Brain (organoid and tissue), 1 donor: Measurements from ENCODE around the gene PCDHB7. TPM values are rescaled to one million over a fixed set of nuclear protein-coding genes. Genes with fewer than 3 reads are reported as not detected.

ENCODE experiments used
- polyA plus RNA-seq: library from polyadenylated mRNA; stranded (reverse); fragments of 350-450 nt; fragmentation: Illumina TruSeq; extraction: RNeasy Lipid Tissue Mini Kit (QIAGEN cat#74804); gene quantifications from one replicate; pipeline ENCODE4 v1.2.3, GENCODE V29; 2015; ENCODE audit warnings: low read depth, low replicate concordance; ENCODE audit not compliant: insufficient read depth

Gene PCDHB7
- polyA plus RNA-seq, 1 donor from 2014 or later: 1.3 TPM

Other genes starting within 250 kb of the PCDHB7 start
- gene PCDHAC1, start 246.3 kb upstream of the PCDHB7 start, polyA plus RNA-seq: 0.81 TPM
- gene PCDHAC2, start 206.2 kb upstream of the PCDHB7 start, polyA plus RNA-seq: 1.8 TPM
- 0.32 TPM for gene PCDHB1, start 121.3 kb upstream of the PCDHB7 start, polyA plus RNA-seq
- 37.5 TPM for gene PCDHB2, start 78.0 kb upstream of the PCDHB7 start, polyA plus RNA-seq
- 1.0 TPM for gene PCDHB3, start 72.2 kb upstream of the PCDHB7 start, polyA plus RNA-seq
- gene PCDHB4, start 50.8 kb upstream of the PCDHB7 start, polyA plus RNA-seq: 3.2 TPM
- gene PCDHB5, start 37.4 kb upstream of the PCDHB7 start, polyA plus RNA-seq: 57.4 TPM
- gene PCDHB6, start 22.6 kb upstream of the PCDHB7 start, polyA plus RNA-seq: 1.5 TPM
- gene PCDHB8, start 5.1 kb downstream of the PCDHB7 start, polyA plus RNA-seq: 5.9 TPM
- 20.5 TPM for gene PCDHB16, start 9.7 kb downstream of the PCDHB7 start, polyA plus RNA-seq
- 30.1 TPM for gene PCDHB9, start 14.5 kb downstream of the PCDHB7 start, polyA plus RNA-seq
- 8.4 TPM for gene PCDHB10, start 19.7 kb downstream of the PCDHB7 start, polyA plus RNA-seq
- 0.31 TPM for gene PCDHB11, start 27.0 kb downstream of the PCDHB7 start, polyA plus RNA-seq
- gene PCDHB12, start 36.1 kb downstream of the PCDHB7 start, polyA plus RNA-seq: 0.98 TPM
- 0.87 TPM for gene PCDHB13, start 41.3 kb downstream of the PCDHB7 start, polyA plus RNA-seq
- 1.8 TPM for gene PCDHB14, start 50.7 kb downstream of the PCDHB7 start, polyA plus RNA-seq
- 3.0 TPM for gene PCDHB15, start 72.8 kb downstream of the PCDHB7 start, polyA plus RNA-seq
- gene SLC25A2, start 131.4 kb downstream of the PCDHB7 start, polyA plus RNA-seq: not detected
- gene TAF7, start 148.1 kb downstream of the PCDHB7 start, polyA plus RNA-seq: 145 TPM
- gene PCDHGA1, start 157.9 kb downstream of the PCDHB7 start, polyA plus RNA-seq: 4.9 TPM
- gene PCDHGA2, start 166.1 kb downstream of the PCDHB7 start, polyA plus RNA-seq: 7.8 TPM
- gene PCDHGA3, start 171.2 kb downstream of the PCDHB7 start, polyA plus RNA-seq: 4.4 TPM
- gene PCDHGB1, start 177.5 kb downstream of the PCDHB7 start, polyA plus RNA-seq: 2.6 TPM
- 3.9 TPM for gene PCDHGA4, start 182.4 kb downstream of the PCDHB7 start, polyA plus RNA-seq
- 4.7 TPM for gene PCDHGB2, start 187.3 kb downstream of the PCDHB7 start, polyA plus RNA-seq
- gene PCDHGA5, start 191.5 kb downstream of the PCDHB7 start, polyA plus RNA-seq: 1.0 TPM
- gene PCDHGB3, start 197.6 kb downstream of the PCDHB7 start, polyA plus RNA-seq: 0.49 TPM
- gene PCDHGA6, start 201.2 kb downstream of the PCDHB7 start, polyA plus RNA-seq: 2.4 TPM
- gene PCDHGA7, start 210.1 kb downstream of the PCDHB7 start, polyA plus RNA-seq: 0.93 TPM
- gene PCDHGB4, start 215.1 kb downstream of the PCDHB7 start, polyA plus RNA-seq: 0.73 TPM
- 0.12 TPM for gene PCDHGA8, start 220.0 kb downstream of the PCDHB7 start, polyA plus RNA-seq
- 4.0 TPM for gene PCDHGB5, start 225.3 kb downstream of the PCDHB7 start, polyA plus RNA-seq
- 3.2 TPM for gene PCDHGA9, start 230.1 kb downstream of the PCDHB7 start, polyA plus RNA-seq
- gene PCDHGB6, start 235.4 kb downstream of the PCDHB7 start, polyA plus RNA-seq: 3.8 TPM
- gene PCDHGA10, start 240.3 kb downstream of the PCDHB7 start, polyA plus RNA-seq: 2.3 TPM
- 6.1 TPM for gene PCDHGB7, start 245.0 kb downstream of the PCDHB7 start, polyA plus RNA-seq
- gene PCDHGA11, start 248.4 kb downstream of the PCDHB7 start, polyA plus RNA-seq: 1.6 TPM